Neural progenitor cell (in vitro differentiated cells): Measurements from ENCODE around the gene CYB561. TPM values are rescaled to one million over a fixed set of nuclear protein-coding genes. Genes with fewer than 3 reads are reported as not detected.

Experiments
- DNase-seq: peaks from one replicate; pipeline ENCODE4 v3.0.0-alpha.2; 2016; ENCODE audit warnings: low spot score
- H2AFZ ChIP-seq: fragments of 200-600 bp; sonication (generic); replicated peaks from 2 replicates; pipeline ENCODE4 v1.6.1; 2016; ENCODE audit warnings: antibody characterized with exemption
- H3F3A ChIP-seq: fragments of 200-600 bp; sonication (generic); 2 replicates; pipeline ENCODE4 v1.6.1; 2016; ENCODE audit warnings: antibody characterized with exemption, low read depth
- H3K27ac ChIP-seq: fragments of 200-600 bp; sonication (generic); 2 replicates; pipeline ENCODE4 v1.5.1; 2016; ENCODE audit warnings: mild to moderate bottlenecking
- H3K27me3 ChIP-seq: fragments of 200-600 bp; sonication (generic); 2 replicates; pipeline ENCODE4 v1.6.1; 2016; ENCODE audit warnings: mild to moderate bottlenecking, moderate library complexity
- H3K36me3 ChIP-seq: fragments of 200-600 bp; sonication (generic); 2 replicates; pipeline ENCODE4 v1.5.1; 2016
- H3K4me1 ChIP-seq: fragments of 200-600 bp; sonication (generic); 2 replicates; pipeline ENCODE4 v1.6.1; 2016; ENCODE audit warnings: mixed run types
- H3K4me2 ChIP-seq: fragments of 200-600 bp; sonication (generic); 2 replicates; pipeline ENCODE4 v1.6.1; 2016
- H3K4me3 ChIP-seq: fragments of 200-600 bp; sonication (generic); 2 replicates; pipeline ENCODE4 v1.5.1; 2016
- H3K79me2 ChIP-seq: fragments of 200-600 bp; sonication (generic); 2 replicates; pipeline ENCODE4 v1.6.1; 2016; ENCODE audit warnings: low read depth
- H3K9ac ChIP-seq: fragments of 200-600 bp; sonication (generic); 2 replicates; pipeline ENCODE4 v1.6.1; 2016
- H3K9me3 ChIP-seq: fragments of 200-600 bp; sonication (generic); 2 replicates; pipeline ENCODE4 v1.5.1; 2016; ENCODE audit warnings: low read depth
- H4K20me1 ChIP-seq: fragments of 200-600 bp; sonication (generic); 2 replicates; pipeline ENCODE4 v1.6.1; 2016; ENCODE audit warnings: low read depth
- H3K27ac Mint-ChIP-seq: 3 replicates; pipeline ENCODE4 v1.8.0; 2021; ENCODE audit warnings: mixed read lengths
- H3K27me3 Mint-ChIP-seq: 2 replicates; pipeline ENCODE4 v1.8.0; 2022; ENCODE audit warnings: low read depth, mild to moderate bottlenecking, inconsistent platforms, moderate library complexity, mixed read lengths; ENCODE audit not compliant: insufficient read depth
- H3K36me3 Mint-ChIP-seq: 3 replicates; pipeline ENCODE4 v1.8.0; 2021; ENCODE audit warnings: mixed read lengths
- H3K4me1 Mint-ChIP-seq: 3 replicates; pipeline ENCODE4 v1.8.0; 2021; ENCODE audit warnings: mixed read lengths
- H3K4me3 Mint-ChIP-seq: 3 replicates; pipeline ENCODE4 v1.8.0; 2021; ENCODE audit warnings: mild to moderate bottlenecking, moderate library complexity, mixed read lengths
- H3K9me3 Mint-ChIP-seq: 3 replicates; pipeline ENCODE4 v1.8.0; 2020; ENCODE audit warnings: mixed read lengths
- EZH2 ChIP-seq: fragments of 200-600 bp; sonication (generic); IDR thresholded peaks from 2 replicates; pipeline ENCODE4 v1.6.1; 2017; ENCODE audit warnings: antibody characterized with exemption, mild to moderate bottlenecking, moderate library complexity
- EZH2phosphoT487 ChIP-seq: fragments of 200-600 bp; sonication (generic); IDR thresholded peaks from 2 replicates; pipeline ENCODE4 v1.6.1; 2017; ENCODE audit warnings: antibody characterized with exemption
- total RNA-seq: library from RNA; depleted of rRNA; stranded (reverse); fragments of >200 nt; gene quantifications from 2 replicates; pipeline ENCODE4 v1.2.3, GENCODE V29; 2015; ENCODE audit warnings: low replicate concordance
- TF ChIP-seq, protein P1 (sequence below): fragments of 200-600 bp; sonication (generic); IDR thresholded peaks from 2 replicates; pipeline ENCODE4 v1.5.1; 2017; ENCODE audit warnings: antibody characterized with exemption, mild to moderate bottlenecking

The CYB561 gene
- total RNA-seq, 1 donor from 2014 or later, result 4.2 TPM

DNA sequence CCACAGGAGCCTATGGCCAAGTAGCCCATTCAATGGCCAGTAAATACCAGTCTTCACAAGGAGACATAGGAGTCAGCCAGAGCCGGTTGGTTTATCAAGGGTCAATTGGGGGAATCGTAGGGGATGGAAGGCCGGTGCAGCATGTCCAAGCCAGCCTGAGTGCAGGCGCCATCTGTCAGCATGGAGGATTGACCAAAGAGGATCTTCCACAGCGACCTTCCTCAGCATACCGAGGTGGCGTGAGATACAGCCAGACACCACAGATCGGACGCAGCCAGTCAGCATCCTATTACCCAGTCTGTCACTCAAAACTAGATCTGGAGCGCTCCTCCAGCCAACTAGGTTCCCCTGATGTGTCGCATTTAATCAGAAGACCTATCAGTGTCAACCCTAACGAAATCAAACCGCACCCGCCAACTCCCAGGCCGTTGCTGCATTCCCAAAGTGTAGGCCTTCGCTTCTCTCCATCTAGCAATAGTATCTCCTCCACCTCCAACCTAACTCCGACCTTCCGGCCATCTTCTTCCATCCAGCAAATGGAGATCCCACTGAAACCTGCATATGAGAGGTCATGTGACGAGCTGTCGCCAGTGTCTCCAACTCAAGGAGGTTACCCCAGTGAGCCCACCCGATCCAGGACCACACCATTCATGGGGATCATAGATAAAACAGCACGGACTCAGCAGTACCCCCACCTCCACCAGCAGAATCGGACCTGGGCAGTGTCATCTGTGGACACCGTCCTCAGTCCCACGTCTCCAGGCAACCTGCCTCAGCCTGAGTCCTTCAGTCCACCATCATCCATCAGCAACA lies 25.0 kb downstream of the CYB561 start:
- H3K4me1 Mint-ChIP-seq, result peaks cover 8% of the 10 kb centered on the region
- H3K36me3 ChIP-seq, result no peaks in the 10 kb centered on the region

DNA sequence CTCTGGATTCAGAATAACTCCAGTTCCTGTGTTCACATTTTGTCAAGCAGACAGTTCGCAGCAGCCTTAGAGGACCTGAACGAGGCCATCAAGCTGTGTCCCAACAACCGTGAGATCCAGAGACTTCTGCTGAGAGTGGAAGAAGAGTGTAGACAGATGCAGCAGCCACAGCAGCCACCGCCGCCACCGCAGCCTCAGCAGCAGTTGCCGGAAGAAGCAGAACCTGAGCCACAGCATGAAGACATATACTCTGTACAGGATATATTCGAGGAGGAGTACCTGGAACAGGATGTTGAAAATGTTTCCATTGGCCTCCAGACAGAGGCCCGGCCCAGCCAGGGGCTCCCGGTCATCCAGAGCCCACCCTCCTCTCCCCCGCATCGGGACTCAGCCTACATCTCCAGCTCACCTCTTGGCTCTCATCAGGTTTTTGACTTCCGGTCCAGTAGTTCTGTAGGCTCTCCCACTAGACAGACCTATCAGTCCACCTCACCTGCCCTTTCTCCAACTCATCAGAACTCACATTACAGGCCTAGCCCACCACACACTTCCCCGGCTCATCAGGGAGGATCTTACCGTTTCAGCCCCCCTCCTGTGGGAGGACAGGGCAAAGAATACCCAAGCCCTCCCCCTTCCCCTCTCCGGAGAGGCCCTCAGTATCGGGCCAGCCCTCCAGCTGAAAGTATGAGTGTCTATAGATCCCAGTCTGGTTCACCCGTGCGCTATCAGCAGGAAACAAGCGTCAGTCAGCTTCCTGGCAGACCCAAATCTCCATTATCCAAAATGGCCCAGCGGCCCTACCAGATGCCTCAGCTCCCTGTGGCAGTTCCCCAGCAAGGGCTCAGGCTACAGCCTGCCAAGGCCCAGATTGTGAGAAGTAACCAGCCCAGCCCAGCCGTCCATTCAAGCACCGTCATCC lies 25.9 kb downstream of the CYB561 start:
- Histone ChIP-seq H3K4me1 (peaks cover 5% of the 10 kb centered on the region), H3K9me3 (no peaks in the 10 kb centered on the region), H3K4me2 (no peak overlapping the region), H3K36me3 (no peaks in the 10 kb centered on the region), H3K9ac (no peak overlapping the region), H3K27ac (no peak overlapping the region), H3K4me3 (no peak overlapping the region), H3K79me2 (no peaks in the 10 kb centered on the region), H2AFZ (no peak overlapping the region), H4K20me1 (no peaks in the 10 kb centered on the region), H3F3A (no peaks in the 10 kb centered on the region), H3K27me3 (no peaks in the 10 kb centered on the region)
- H3K36me3 Mint-ChIP-seq, result peaks cover 28% of the 10 kb centered on the region
- H3K4me3 Mint-ChIP-seq, result no peak overlapping the region
- DNase-seq, result no peak
- H3K27ac Mint-ChIP-seq, result no peak overlapping the region
- H3K9me3 Mint-ChIP-seq, result no peaks in the 10 kb centered on the region
- peaks cover 2% of the 10 kb centered on the region for H3K4me1 Mint-ChIP-seq
- TF ChIP-seq, protein P1, sequence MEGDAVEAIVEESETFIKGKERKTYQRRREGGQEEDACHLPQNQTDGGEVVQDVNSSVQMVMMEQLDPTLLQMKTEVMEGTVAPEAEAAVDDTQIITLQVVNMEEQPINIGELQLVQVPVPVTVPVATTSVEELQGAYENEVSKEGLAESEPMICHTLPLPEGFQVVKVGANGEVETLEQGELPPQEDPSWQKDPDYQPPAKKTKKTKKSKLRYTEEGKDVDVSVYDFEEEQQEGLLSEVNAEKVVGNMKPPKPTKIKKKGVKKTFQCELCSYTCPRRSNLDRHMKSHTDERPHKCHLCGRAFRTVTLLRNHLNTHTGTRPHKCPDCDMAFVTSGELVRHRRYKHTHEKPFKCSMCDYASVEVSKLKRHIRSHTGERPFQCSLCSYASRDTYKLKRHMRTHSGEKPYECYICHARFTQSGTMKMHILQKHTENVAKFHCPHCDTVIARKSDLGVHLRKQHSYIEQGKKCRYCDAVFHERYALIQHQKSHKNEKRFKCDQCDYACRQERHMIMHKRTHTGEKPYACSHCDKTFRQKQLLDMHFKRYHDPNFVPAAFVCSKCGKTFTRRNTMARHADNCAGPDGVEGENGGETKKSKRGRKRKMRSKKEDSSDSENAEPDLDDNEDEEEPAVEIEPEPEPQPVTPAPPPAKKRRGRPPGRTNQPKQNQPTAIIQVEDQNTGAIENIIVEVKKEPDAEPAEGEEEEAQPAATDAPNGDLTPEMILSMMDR, result no peak
- no peak for TF ChIP-seq EZH2phosphoT487
- TF ChIP-seq EZH2, result no peak
- H3K27me3 Mint-ChIP-seq, result peaks cover 2% of the 10 kb centered on the region

More for the DNA sequence above, 25.0 kb downstream of the CYB561 start:
- TF ChIP-seq EZH2, result no peak
- no peak for TF ChIP-seq EZH2phosphoT487
- TF ChIP-seq, protein P1, result no peak
- no peak overlapping the region for H3K27ac Mint-ChIP-seq
- H3K36me3 Mint-ChIP-seq, result peaks cover 27% of the 10 kb centered on the region
- Histone ChIP-seq H3K4me1 (peaks cover 5% of the 10 kb centered on the region), H3K79me2 (no peaks in the 10 kb centered on the region), H4K20me1 (no peaks in the 10 kb centered on the region), H3K27ac (no peak overlapping the region), H2AFZ (no peak overlapping the region), H3K27me3 (no peaks in the 10 kb centered on the region), H3K4me2 (no peak overlapping the region), H3K9me3 (no peaks in the 10 kb centered on the region), H3F3A (no peaks in the 10 kb centered on the region), H3K9ac (no peak overlapping the region), H3K4me3 (no peak overlapping the region)
- DNase-seq, result no peak
- H3K27me3 Mint-ChIP-seq, result peaks cover 2% of the 10 kb centered on the region
- no peak overlapping the region for H3K4me3 Mint-ChIP-seq
- no peaks in the 10 kb centered on the region for H3K9me3 Mint-ChIP-seq

GRCh38 chr17:63419398-63419797 lies 26.7 kb downstream of the CYB561 start:
- Mint-ChIP-seq H3K27ac (no peak overlapping the region), H3K4me1 (peaks cover 2% of the 10 kb centered on the region), H3K9me3 (no peaks in the 10 kb centered on the region), H3K36me3 (peaks cover 28% of the 10 kb centered on the region), H3K27me3 (peaks cover 2% of the 10 kb centered on the region), H3K4me3 (no peak overlapping the region)
- H3K9ac ChIP-seq, result no peak overlapping the region
- no peaks in the 10 kb centered on the region for H4K20me1 ChIP-seq
- H3K36me3 ChIP-seq, result no peaks in the 10 kb centered on the region
- DNase-seq, result no peak
- H3K79me2 ChIP-seq, result no peaks in the 10 kb centered on the region
- no peak overlapping the region for H3K27ac ChIP-seq
- no peak overlapping the region for H3K4me2 ChIP-seq
- H3K4me1 ChIP-seq, result peaks cover 5% of the 10 kb centered on the region
- H3K27me3 ChIP-seq, result no peaks in the 10 kb centered on the region
- no peaks in the 10 kb centered on the region for H3F3A ChIP-seq
- no peak for TF ChIP-seq EZH2
- no peak for TF ChIP-seq EZH2phosphoT487
- TF ChIP-seq, protein P1, result no peak
- no peak overlapping the region for H3K4me3 ChIP-seq
- no peak overlapping the region for H2AFZ ChIP-seq
- H3K9me3 ChIP-seq, result no peaks in the 10 kb centered on the region
